MCF 10A (cell line): Measurements from ENCODE around the gene ZMYM4. TPM values are rescaled to one million over a fixed set of nuclear protein-coding genes. Genes with fewer than 3 reads are reported as not detected.

ENCODE experiments used
- BruUV-seq: library from RNA; stranded (reverse); fragments of 400-500 nt; replicated peaks from 2 replicates; lab custom pipeline; 2021; lab: Mats Ljungman, UMichigan
- CTCF ChIA-PET: fragments of 300-600 bp; sonication (Branson Sonifier 250); formaldehyde crosslinking; extraction: SDS; loops from one replicate; lab custom pipeline; 2021; ENCODE audit warnings: antibody characterized with exemption, inconsistent platforms; lab: Yijun Ruan, JAX
- POLR2A ChIA-PET: fragments of 300-600, 350-650 bp; sonication (Branson Sonifier 250); formaldehyde crosslinking; extraction: SDS; loops from one replicate; lab custom pipeline; 2020; ENCODE audit warnings: antibody characterized with exemption, inconsistent platforms; lab: Yijun Ruan, JAX
- DNase-seq: peaks from one replicate; pipeline ENCODE4 v3.0.0-alpha.2; 2018; ENCODE audit not compliant: unreplicated experiment
- H3K27ac Mint-ChIP-seq: one replicate; pipeline ENCODE4 v1.8.0; 2022; ENCODE audit warnings: mild to moderate bottlenecking, low read depth, mixed read lengths; ENCODE audit not compliant: unreplicated experiment
- H3K27me3 Mint-ChIP-seq: one replicate; pipeline ENCODE4 v1.8.0; 2022; ENCODE audit warnings: mixed read lengths; ENCODE audit not compliant: insufficient read depth, unreplicated experiment
- H3K36me3 Mint-ChIP-seq: one replicate; pipeline ENCODE4 v1.8.0; 2022; ENCODE audit warnings: mild to moderate bottlenecking, moderate library complexity, mixed read lengths; ENCODE audit not compliant: insufficient read depth, unreplicated experiment
- H3K4me1 Mint-ChIP-seq: one replicate; pipeline ENCODE4 v1.8.0; 2022; ENCODE audit warnings: mixed read lengths; ENCODE audit not compliant: insufficient read depth, unreplicated experiment
- H3K4me3 Mint-ChIP-seq: one replicate; pipeline ENCODE4 v1.8.0; 2022; ENCODE audit warnings: mild to moderate bottlenecking, moderate library complexity, mixed read lengths; ENCODE audit not compliant: unreplicated experiment
- H3K9me3 Mint-ChIP-seq: one replicate; pipeline ENCODE4 v1.8.0; 2022; ENCODE audit warnings: mixed read lengths; ENCODE audit not compliant: unreplicated experiment
- intact Hi-C: fragments of 100-400 bp; cut with micrococcal nuclease; formaldehyde crosslinking; loops from 2 replicates; pipeline ENCODE4 v1.14.1; 2022
- total RNA-seq: library from RNA; stranded (reverse); gene quantifications from 2 replicates; pipeline ENCODE4 v1.2.3, GENCODE V29; 2022
- TF ChIP-seq, protein P1 (sequence below): fragments of 200-600 bp; IDR thresholded peaks from one replicate; pipeline ENCODE4 v1.8.0; 2022; ENCODE audit warnings: antibody characterized with exemption, mild to moderate bottlenecking; ENCODE audit not compliant: unreplicated experiment

ZMYM4 gene
- total RNA-seq, 1 experiment from 2014 or later: 62.0 TPM

DNA sequence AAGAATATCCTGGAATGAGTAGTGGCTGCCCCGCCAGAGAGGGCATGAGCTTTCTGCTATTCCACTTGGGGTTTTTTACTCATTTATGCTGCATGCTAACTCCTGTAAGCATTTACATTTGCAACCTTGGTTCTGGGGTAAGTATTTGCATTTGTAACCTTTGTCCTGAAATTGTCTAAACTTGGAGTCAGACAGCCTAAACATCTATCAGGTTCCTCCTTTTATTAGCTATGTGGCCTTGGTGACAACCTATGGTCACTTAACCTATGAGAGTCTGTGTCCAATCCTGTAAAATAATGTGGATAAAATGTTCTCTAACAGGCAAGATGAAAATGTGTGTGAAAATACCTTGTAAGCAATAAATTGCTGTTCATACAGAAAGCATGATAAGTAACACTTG is 8.9 kb upstream of the ZMYM4 start:
- TF ChIP-seq, protein P1, sequence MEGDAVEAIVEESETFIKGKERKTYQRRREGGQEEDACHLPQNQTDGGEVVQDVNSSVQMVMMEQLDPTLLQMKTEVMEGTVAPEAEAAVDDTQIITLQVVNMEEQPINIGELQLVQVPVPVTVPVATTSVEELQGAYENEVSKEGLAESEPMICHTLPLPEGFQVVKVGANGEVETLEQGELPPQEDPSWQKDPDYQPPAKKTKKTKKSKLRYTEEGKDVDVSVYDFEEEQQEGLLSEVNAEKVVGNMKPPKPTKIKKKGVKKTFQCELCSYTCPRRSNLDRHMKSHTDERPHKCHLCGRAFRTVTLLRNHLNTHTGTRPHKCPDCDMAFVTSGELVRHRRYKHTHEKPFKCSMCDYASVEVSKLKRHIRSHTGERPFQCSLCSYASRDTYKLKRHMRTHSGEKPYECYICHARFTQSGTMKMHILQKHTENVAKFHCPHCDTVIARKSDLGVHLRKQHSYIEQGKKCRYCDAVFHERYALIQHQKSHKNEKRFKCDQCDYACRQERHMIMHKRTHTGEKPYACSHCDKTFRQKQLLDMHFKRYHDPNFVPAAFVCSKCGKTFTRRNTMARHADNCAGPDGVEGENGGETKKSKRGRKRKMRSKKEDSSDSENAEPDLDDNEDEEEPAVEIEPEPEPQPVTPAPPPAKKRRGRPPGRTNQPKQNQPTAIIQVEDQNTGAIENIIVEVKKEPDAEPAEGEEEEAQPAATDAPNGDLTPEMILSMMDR: no peak
- DNase-seq: no peak
- POLR2A ChIA-PET: interaction anchor here (0.5 to 0.7 kb wide), 2 partner anchors 9 to 161 kb away, joined by 3 read pairs; partner anchors contain the start of gene ZMYM4
- H3K36me3 Mint-ChIP-seq: no peaks in the 10 kb centered on the region
- H3K27ac Mint-ChIP-seq: no peak overlapping the region
- H3K4me3 Mint-ChIP-seq: no peak overlapping the region
- no TSS peak for BruUV-seq
- no peaks in the 10 kb centered on the region for H3K9me3 Mint-ChIP-seq
- peaks cover 8% of the 10 kb centered on the region for H3K4me1 Mint-ChIP-seq
- CTCF ChIA-PET: interaction anchor here (1.0 kb wide), 1 partner anchor 52 kb away, joined by 4 read pairs; no protein-coding TSS in a partner anchor
- H3K27me3 Mint-ChIP-seq: no peaks in the 10 kb centered on the region
- intact Hi-C loops: no loop called here

GRCh38 chr1:35261412-35262120 is 6.9 kb upstream of the ZMYM4 start:
- Mint-ChIP-seq H3K9me3 (no peaks in the 10 kb centered on the region), H3K4me1 (peaks cover 19% of the 10 kb centered on the region), H3K27ac (no peak overlapping the region), H3K27me3 (no peaks in the 10 kb centered on the region), H3K36me3 (no peaks in the 10 kb centered on the region), H3K4me3 (no peak overlapping the region)
- TF ChIP-seq, protein P1: no peak
- CTCF ChIA-PET: interaction anchor here (0.6 kb wide), 1 partner anchor 155 kb away, joined by 4 read pairs; no protein-coding TSS in a partner anchor
- intact Hi-C loops: no loop called here
- DNase-seq: no peak
- BruUV-seq: no TSS peak
- POLR2A ChIA-PET: no interaction called here

DNA sequence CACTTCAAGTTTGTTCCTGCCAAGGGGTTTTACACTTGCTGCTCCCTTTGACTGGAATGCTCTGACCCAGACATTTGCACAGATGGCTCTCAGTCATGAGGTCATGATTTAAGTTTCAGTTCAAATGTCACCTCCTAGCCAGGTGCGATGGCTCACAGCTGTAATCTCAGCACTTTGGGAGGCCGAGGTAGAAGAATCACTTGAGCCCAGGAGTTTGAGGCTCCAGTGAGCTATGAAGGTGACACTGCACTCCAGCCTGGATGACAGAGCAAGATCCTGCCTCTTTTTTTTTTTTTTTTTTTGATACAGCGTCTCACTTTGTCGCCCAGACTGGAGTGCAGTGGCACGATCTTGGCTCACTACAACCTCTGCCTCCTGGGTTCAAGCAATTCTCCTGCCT is 4.5 kb upstream of the ZMYM4 start:
- POLR2A ChIA-PET: interaction anchor here (1.0 to 1.3 kb wide), 2 partner anchors 25 to 74 kb away, joined by 3 read pairs; no protein-coding TSS in a partner anchor
- no TSS peak for BruUV-seq
- CTCF ChIA-PET: interaction anchor here (0.6 kb wide), 1 partner anchor 523 kb away, joined by 3 read pairs; no protein-coding TSS in a partner anchor
- TF ChIP-seq, protein P1: no peak
- no peaks in the 10 kb centered on the region for H3K36me3 Mint-ChIP-seq
- DNase-seq: no peak
- H3K4me1 Mint-ChIP-seq: peaks cover 27% of the 10 kb centered on the region
- no peaks in the 10 kb centered on the region for H3K9me3 Mint-ChIP-seq
- H3K4me3 Mint-ChIP-seq: no peak overlapping the region
- H3K27ac Mint-ChIP-seq: no peak overlapping the region
- no peaks in the 10 kb centered on the region for H3K27me3 Mint-ChIP-seq
- intact Hi-C loops: no loop called here

DNA sequence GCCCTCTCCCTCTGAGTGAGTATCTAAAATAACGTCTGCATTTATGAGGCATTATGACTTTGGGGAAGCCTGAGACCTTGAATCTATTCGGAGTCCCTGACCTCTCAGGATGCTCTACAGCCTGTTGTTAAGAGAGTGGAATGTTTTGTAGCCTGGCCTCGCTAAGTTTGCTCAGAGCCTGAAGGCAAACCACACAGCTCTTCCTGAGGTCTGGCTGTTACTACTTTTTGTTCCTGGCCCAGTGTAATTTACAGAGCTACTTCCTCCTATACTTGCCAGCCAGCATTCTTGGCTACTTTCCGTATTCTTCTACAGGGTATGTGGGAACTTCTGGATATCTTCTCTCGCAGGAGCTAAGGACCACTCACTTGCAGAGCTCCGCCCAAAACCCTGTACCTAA is 3.6 kb upstream of the ZMYM4 start:
- Mint-ChIP-seq H3K27ac (peak overlapping the region; percentile 43), H3K4me3 (no peak overlapping the region), H3K27me3 (no peaks in the 10 kb centered on the region), H3K4me1 (peaks cover 27% of the 10 kb centered on the region), H3K9me3 (no peaks in the 10 kb centered on the region), H3K36me3 (no peaks in the 10 kb centered on the region)
- TF ChIP-seq, protein P1: no peak
- ChIA-PET POLR2A (interaction anchor here (0.6 to 1.5 kb wide), 7 partner anchors 8 to 234 kb away, joined by 3 to 6 read pairs (median 4); partner anchors contain the start of gene SFPQ), CTCF (interaction anchor here (0.6 to 1.0 kb wide), 2 partner anchors 67 to 187 kb away, joined by 3 to 4 read pairs; no protein-coding TSS in a partner anchor)
- no TSS peak for BruUV-seq
- intact Hi-C loops: no loop called here
- DNase-seq: no peak
